Measurements from ENCODE around the gene FAM81A.
A peak's percentile ranks its signal among the peaks of the same experiment; 100 is the strongest.
"Not testable (repeated sequence)": the region's sequence is repeated elsewhere in the genome, so short reads cannot be mapped to it uniquely, and the experiment has no call there.

FAM81A gene

GRCh38 chr15:59437817-59438624 lies at the start of gene FAM81A:
Gene FAM81A, plus strand, starts transcription at chr15:59438186. Its CDS starts 20,441 bp downstream, at chr15:59458627.
- DNase-seq: peak; percentile 40

DNA sequence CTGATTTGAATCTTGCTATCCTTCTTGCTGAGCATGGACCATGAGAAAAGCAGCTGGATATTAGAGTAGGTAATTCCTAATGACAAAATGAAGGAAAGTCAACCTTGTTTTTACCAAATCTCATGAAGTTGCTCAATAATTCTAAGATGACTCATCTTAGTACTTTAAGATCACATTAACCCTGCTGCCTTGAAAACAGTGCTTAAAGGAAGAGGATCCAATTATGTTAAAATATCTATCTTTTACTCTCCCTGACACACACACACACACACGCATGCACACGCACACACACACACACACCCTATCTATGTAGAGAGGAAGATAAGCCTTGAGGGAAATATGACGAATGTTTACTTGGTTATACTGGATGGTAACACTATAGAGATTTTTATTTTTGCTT lies 49.3 kb upstream of the FAM81A start:
- DNase-seq: no peak

DNA sequence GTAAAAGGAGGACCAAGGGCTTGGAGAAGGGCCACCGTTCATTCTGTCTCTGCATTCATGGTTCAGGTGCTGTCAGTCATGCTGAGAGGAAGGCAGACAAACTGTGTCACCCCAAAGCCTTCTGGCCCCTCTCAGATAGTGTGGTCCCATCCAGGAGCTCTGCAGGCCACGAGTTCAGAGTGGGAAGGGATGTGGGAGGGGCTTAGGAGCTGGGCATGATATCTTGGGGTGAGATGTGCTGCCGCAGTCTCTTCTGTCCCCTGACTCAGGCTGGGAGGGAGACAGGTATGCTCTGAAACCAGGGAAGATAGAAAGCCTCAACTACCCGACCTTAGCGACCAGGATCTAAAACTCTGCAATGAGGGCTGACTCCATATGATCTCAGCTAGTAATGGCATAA lies 45.7 kb upstream of the FAM81A start:
- no peak for DNase-seq

- DNase-seq: no peak
Measured at GRCh38 chr15:59394166-59394661, 43.8 kb upstream of the FAM81A start.

DNA sequence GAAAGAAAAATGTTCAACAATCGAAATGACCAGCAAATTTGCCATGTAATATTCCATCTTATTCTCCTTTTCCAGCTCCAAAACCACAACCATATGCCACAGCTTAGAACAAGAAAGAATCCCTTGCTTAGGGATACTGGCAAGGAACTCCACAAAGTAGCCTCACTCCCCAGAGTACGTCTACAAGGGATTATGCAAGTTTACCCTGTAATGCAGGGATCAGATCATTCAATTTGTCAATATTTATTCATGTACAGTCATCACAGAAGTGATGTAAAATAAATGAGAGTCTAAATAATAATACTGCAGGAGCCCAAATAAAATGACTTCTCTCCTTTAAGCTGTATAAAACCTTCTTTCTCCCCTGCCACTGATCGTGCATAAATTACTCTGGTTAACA lies 41.8 kb upstream of the FAM81A start:
- DNase-seq: no peak

- no peak for DNase-seq
Measured at GRCh38 chr15:59396679-59397078, 41.3 kb upstream of the FAM81A start.

DNA sequence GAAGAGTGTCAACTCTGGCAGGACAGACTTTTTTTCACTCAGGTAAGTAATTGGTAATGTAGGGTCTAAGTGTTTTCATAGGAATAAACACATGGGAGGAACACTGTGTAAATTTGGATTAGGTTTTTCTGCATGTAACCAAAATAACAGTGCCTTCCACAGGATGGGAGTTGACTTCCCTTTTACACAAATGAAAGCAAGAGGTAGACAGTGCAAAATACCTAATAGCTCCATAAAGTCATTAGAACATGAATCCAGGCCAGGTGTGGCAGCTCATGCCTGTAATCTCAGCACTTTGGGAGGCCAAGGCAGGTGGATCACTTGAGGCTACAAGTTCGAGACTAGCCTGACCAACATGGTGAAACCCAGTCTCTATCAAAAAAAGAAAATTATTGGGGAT lies 39.8 kb upstream of the FAM81A start:
- no peak for DNase-seq

DNA sequence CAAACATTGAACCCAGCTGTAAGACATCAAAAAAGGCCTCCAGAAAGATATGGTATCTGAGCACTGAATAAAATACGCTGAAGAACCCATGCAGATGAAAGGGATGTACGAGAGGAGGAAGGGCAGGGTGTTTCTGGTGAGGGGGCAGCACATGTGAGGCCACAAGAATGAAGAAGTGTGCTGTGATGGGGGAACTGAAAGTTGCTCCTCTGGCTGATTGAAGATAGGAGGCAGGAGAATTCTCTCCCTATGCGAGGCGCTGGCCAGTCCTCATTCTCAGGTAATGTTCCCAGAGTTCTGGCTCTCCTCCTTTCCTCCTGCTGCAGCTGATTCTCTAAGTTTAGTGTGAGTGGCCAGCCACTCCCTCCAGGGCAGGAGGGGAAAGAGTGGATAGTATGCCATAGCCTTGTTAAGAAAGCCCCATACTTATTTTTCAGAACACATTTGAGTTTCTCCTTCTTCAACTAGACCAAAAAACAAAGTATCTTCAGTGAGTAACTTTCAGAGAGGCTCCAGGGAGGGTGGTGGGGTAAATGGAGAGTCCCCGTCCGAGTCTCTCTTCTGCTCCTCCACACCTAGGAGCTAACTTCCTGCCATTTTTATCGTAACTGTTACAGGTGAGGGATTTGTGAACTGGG lies 38.4 kb upstream of the FAM81A start:
- no peak for DNase-seq

- DNase-seq: no peak
Measured at GRCh38 chr15:59400103-59400813, 37.7 kb upstream of the FAM81A start.

DNA sequence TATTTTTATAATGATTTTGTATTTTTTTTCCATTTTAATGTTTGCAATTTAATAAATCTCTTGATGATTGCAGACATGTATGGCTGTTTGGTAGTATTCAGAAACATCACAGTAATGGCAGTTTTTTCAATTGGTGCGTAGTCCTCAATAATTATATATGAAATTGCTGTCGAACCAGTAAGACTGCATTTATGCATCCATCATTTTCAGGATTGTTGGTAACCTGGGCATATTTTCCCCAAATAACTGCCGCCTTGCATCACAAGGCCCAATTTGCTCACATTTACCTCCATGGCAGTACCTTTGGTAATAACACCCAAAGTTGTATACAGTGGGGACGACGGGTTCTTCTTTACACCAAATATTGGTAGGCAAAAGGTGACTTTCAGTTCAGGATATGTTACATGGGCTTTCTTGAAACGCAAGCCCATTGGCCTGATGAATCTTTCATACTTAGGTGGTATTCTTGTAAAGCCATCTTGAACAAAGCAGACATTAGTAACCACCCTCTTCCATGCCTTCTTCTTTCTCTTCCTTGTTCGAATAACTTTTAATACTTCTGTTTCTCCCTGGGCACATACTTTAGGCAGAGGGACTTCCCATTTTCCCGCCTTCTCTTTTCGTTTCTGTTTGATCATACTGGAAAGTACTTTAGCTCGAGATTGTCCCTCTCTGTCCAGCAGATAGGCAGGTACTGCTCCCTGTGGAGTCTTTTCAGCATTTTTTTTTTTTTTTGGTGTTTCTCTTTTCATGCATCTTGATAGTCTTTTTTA lies 36.7 kb upstream of the FAM81A start:
- not testable (repeated sequence) for DNase-seq

- no peak for DNase-seq
Measured at GRCh38 chr15:59401824-59402569, 36.0 kb upstream of the FAM81A start.

DNA sequence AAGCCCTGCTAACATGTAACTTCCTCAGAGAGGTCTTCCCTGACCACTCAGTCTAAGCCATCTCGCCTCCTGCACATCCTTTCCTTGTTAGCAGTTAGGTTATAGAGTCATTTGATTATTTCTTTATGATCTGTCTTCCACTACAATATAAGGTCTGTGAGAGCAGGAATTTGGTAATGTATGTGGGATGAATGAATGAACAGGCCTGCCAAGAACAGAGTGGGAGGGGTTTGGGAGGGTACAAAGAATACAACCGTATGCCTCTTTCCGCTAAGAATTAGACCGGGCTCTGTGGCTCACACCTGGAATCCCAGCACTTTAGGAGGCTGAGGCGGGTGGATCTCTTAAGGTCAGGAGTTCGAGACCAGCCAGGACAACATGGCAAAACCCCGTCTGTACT lies 32.9 kb upstream of the FAM81A start:
- no peak for DNase-seq

- no peak for DNase-seq
Measured at GRCh38 chr15:59406446-59406845, 31.5 kb upstream of the FAM81A start.

DNA sequence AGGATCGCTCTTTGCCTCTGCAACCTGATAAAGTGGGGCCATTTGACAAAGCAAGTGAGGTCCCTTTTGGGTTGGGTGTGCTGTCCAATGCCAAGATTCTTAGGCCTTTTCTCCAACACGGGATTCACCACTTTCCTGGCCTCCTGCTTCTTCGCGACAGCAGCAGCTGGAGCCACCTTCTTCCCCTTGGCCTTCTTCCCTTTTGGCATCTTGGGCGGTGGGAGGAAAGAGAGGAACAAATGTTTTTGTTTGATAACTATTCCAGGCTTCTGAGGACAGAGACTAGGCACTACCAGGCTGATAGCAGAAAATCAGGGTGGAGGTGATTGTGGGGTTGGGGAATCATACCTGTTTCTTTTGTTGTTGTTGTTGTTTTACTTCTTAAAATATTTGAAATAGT lies 30.0 kb upstream of the FAM81A start:
- no peak for DNase-seq

DNA sequence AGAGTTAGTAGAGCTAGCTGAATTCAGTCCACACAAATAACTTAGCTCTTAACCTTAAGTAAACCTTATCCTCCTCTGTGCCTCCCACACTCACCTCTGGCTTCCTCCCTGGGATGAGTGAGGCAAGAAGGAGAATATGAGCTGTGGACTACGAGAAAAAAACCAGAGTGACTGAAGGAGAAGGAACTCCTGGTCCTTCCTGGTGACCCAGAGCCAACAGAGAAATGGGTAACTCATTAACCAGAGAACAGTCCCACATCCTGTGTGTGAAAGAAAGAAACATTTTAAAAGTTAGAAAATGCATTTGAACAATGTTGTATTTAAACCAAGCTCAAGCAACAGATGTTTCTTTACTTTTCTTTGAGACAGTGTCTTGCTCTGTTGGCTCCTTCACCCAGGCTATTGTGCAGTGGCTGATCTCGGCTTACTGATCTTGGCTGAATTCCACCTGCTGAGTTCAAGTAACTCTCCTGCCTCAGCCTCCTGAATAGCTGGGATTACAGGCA lies 27.5 kb upstream of the FAM81A start:
- DNase-seq: no peak

DNA sequence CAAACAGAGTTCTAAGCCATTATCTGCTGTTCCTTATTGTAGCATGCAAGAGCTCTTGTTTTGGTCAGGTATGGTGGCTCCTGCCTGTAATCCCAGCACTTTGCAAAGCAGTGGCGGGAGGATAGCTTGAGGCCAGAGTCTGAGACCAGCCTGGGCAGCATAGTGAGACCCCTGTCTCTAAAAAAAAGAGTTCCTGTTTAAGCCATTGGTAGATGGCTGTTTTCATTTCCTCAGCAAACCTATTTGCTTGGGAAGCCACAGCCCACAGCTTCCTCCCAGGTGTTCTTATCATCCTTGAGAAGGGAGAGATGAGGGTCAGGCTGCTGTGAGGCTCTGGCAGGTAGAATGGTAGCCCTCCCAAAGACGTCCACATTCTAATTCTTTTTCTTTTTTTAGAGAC lies 24.4 kb upstream of the FAM81A start:
- DNase-seq: no peak

GRCh38 chr15:59416816-59417215 lies 21.2 kb upstream of the FAM81A start:
- no peak for DNase-seq

- no peak for DNase-seq
Measured at GRCh38 chr15:59419170-59419569, 18.8 kb upstream of the FAM81A start.

DNA sequence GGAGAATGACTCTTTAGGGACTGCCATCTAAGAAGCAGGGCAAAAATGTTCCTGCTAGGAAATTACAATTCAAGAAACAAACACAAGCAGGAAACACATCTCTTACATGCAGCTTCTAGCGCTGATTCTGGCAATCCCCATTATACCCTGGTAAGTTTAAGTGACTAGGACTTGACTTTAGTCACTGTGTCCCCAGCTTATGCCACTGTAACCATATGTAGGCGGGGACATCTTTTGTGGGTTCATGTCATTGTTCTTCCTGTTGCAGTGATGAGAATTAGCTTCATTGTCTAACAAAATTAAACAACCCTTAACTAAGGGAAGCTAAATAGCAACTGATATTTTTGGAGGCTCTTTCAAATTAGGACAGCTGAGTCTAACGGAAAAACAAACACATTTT lies 17.9 kb upstream of the FAM81A start:
- no peak for DNase-seq

GRCh38 chr15:59420986-59421618 lies 16.9 kb upstream of the FAM81A start:
- no peak for DNase-seq

DNA sequence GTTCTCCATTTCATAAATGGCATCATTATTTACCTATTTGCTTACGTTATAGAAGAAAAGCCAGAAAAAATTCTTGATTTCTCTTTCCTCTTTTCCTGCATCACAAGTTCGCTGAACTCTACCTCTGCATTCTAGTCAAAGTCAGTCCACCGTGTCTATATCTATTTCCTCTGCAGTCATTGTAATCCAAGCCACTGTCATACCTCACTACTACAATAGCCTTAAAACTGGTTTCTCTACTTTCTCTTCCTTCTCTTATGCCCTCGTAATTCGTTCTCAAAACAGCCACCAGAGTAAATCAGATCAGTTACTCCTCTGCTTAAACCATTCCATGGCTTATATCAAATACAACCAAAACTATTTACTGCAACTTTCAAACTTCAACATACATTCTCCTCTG lies 13.4 kb upstream of the FAM81A start:
- no peak for DNase-seq
